Lower leg skin (tissue), 3 donors: Measurements from ENCODE around the gene SH3RF3.

Source experiments
- POLR2A ChIP-seq, 2 donors: fragments of 450-650 bp; IDR thresholded peaks; one replicate each; pipeline ENCODE4 v1.6.1; 2016 to 2017; ENCODE audit warnings: antibody characterized with exemption in 2 of 2, mild to moderate bottlenecking in 1 of 2, moderate library complexity in 1 of 2
- TF ChIP-seq, protein P1 (sequence below), 3 donors: fragments of 450-650 bp; IDR thresholded peaks; one replicate each; pipeline ENCODE4 v1.5.1; 2016; ENCODE audit warnings: antibody characterized with exemption in 3 of 3, mild to moderate bottlenecking in 3 of 3, moderate library complexity in 2 of 3

GRCh38 chr2:109318949-109319342 is 189.9 kb downstream of the SH3RF3 start:
- no peak for TF ChIP-seq POLR2A (IDR thresholded peaks at IDR 0.05)
- TF ChIP-seq, protein P1, sequence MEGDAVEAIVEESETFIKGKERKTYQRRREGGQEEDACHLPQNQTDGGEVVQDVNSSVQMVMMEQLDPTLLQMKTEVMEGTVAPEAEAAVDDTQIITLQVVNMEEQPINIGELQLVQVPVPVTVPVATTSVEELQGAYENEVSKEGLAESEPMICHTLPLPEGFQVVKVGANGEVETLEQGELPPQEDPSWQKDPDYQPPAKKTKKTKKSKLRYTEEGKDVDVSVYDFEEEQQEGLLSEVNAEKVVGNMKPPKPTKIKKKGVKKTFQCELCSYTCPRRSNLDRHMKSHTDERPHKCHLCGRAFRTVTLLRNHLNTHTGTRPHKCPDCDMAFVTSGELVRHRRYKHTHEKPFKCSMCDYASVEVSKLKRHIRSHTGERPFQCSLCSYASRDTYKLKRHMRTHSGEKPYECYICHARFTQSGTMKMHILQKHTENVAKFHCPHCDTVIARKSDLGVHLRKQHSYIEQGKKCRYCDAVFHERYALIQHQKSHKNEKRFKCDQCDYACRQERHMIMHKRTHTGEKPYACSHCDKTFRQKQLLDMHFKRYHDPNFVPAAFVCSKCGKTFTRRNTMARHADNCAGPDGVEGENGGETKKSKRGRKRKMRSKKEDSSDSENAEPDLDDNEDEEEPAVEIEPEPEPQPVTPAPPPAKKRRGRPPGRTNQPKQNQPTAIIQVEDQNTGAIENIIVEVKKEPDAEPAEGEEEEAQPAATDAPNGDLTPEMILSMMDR (IDR thresholded peaks at IDR 0.05): no peak
